ENCODE measurements around the gene SPRR4. TPM values are rescaled to one million over a fixed set of nuclear protein-coding genes. Genes with fewer than 3 reads are reported as not detected.

Gene SPRR4
- total and polyA plus RNA-seq, 9 of the 15 experiments (the other 6 are each of a cell fraction or from before 2014, with no cell fraction given) = not detected

- ATAC-seq = peak; percentile 89
- Histone ChIP-seq H2AFZ (ENCODE audit: low read depth, low read length) (no peak overlapping the region), H3K79me2 (ENCODE audit: control insufficient read depth, insufficient read depth, low read length) (no peaks in the 10 kb centered on the region), H3K4me3 (no peak overlapping the region), H3K27ac (ENCODE audit: extremely low read depth, low read depth, low read length) (no peak overlapping the region), H3K9ac (ENCODE audit: insufficient read depth in 1 of 2, low read depth in 2 of 2, low read length in 2 of 2) (no peak overlapping the region), H4K20me1 (replicated peaks; ENCODE audit: control insufficient read depth, insufficient read depth, low read length) (no peaks in the 10 kb centered on the region), H3K27me3 (ENCODE audit: control insufficient read depth in 2 of 2, insufficient read depth in 2 of 2, low read length in 2 of 2) (peaks cover 7 to 24% of the 10 kb centered on the region in 2 experiments; a peak in 4 of 5 replicates), H3K4me2 (ENCODE audit: insufficient read depth, low read length) (no peak overlapping the region), H3K4me1 (replicated peaks in 1 of 2; ENCODE audit: control insufficient read depth in 2 of 2, insufficient read depth in 2 of 2, low read length in 2 of 2) (no peaks in the 10 kb centered on the region), H3K9me1 (ENCODE audit: control insufficient read depth, insufficient read depth, low read length) (no peaks in the 10 kb centered on the region), H3K36me3 (ENCODE audit: control insufficient read depth, insufficient read depth, low read length) (no peaks in the 10 kb centered on the region), H3K9me3 (replicated peaks; ENCODE audit: control insufficient read depth, insufficient read depth, low read depth, low read length) (no peaks in the 10 kb centered on the region)
- POLR2A ChIA-PET = interaction anchor here (0.8 kb wide), 1 partner anchor 233 kb away, joined by 4 read pairs; no protein-coding TSS in a partner anchor
- peak; percentile 29 to 45 (median 36) for DNase-seq (ENCODE audit: extremely low read depth in 1 of 4, low spot score in 3 of 4)
- CTCF ChIA-PET (ENCODE audit: low intra/inter-chr PET ratio) = interaction anchor here (1.0 to 2.2 kb wide), 3 partner anchors 90 to 262 kb away, joined by 3 to 15 read pairs (median 3); no protein-coding TSS in a partner anchor
- no TSS peak for BruUV-seq (replicated peaks)
- intact Hi-C loops (cut with micrococcal nuclease) = loop anchor here (2.0 to 5.0 kb wide), 3 partner anchors 72 to 262 kb away; no protein-coding TSS in a partner anchor
- FAIRE-seq = no peak
- in situ Hi-C loops (cut with MboI) = loop anchor here (25.0 kb wide), 1 partner anchor 227 kb away; no protein-coding TSS in a partner anchor
- 4% methylated on average over 10 of the region's 10 CpGs for WGBS (ENCODE audit: insufficient coverage, low coverage, missing lambda C conversion rate)
- TF ChIP-seq, protein P1, sequence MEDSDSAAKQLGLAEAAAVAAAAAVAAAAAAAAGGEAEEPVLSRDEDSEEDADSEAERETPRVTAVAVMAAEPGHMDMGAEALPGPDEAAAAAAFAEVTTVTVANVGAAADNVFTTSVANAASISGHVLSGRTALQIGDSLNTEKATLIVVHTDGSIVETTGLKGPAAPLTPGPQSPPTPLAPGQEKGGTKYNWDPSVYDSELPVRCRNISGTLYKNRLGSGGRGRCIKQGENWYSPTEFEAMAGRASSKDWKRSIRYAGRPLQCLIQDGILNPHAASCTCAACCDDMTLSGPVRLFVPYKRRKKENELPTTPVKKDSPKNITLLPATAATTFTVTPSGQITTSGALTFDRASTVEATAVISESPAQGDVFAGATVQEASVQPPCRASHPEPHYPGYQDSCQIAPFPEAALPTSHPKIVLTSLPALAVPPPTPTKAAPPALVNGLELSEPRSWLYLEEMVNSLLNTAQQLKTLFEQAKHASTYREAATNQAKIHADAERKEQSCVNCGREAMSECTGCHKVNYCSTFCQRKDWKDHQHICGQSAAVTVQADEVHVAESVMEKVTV (CRISPR knock-in tag; IDR thresholded peaks at IDR 0.05) = peak; percentile 68
- 0 out of 2 replicates have a peak, but pooled peaks have one; percentile 30 for TF ChIP-seq CREM (IDR thresholded peaks at IDR 0.05; ENCODE audit: low read depth)
- TF ChIP-seq SIX5 (IDR thresholded peaks at IDR 0.05; ENCODE audit: borderline replicate concordance in 1 of 2, insufficient read depth in 1 of 2, low read depth in 1 of 2, low read length in 2 of 2) = no peak
- TF ChIP-seq RAD21 (CRISPR knock-in tag; conservative IDR thresholded peaks at IDR 0.05 in 1 of 2, IDR thresholded peaks at IDR 0.05 in 1 of 2) = peak; percentile 68 to 82
- TF ChIP-seq, protein P2, sequence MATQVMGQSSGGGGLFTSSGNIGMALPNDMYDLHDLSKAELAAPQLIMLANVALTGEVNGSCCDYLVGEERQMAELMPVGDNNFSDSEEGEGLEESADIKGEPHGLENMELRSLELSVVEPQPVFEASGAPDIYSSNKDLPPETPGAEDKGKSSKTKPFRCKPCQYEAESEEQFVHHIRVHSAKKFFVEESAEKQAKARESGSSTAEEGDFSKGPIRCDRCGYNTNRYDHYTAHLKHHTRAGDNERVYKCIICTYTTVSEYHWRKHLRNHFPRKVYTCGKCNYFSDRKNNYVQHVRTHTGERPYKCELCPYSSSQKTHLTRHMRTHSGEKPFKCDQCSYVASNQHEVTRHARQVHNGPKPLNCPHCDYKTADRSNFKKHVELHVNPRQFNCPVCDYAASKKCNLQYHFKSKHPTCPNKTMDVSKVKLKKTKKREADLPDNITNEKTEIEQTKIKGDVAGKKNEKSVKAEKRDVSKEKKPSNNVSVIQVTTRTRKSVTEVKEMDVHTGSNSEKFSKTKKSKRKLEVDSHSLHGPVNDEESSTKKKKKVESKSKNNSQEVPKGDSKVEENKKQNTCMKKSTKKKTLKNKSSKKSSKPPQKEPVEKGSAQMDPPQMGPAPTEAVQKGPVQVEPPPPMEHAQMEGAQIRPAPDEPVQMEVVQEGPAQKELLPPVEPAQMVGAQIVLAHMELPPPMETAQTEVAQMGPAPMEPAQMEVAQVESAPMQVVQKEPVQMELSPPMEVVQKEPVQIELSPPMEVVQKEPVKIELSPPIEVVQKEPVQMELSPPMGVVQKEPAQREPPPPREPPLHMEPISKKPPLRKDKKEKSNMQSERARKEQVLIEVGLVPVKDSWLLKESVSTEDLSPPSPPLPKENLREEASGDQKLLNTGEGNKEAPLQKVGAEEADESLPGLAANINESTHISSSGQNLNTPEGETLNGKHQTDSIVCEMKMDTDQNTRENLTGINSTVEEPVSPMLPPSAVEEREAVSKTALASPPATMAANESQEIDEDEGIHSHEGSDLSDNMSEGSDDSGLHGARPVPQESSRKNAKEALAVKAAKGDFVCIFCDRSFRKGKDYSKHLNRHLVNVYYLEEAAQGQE (IDR thresholded peaks at IDR 0.05; ENCODE audit: borderline replicate concordance) = peak; percentile 86
- TF ChIP-seq, protein P2 (CRISPR knock-in tag; IDR thresholded peaks at IDR 0.05; ENCODE audit: low read depth) = no peak
- TF ChIP-seq, protein P3, sequence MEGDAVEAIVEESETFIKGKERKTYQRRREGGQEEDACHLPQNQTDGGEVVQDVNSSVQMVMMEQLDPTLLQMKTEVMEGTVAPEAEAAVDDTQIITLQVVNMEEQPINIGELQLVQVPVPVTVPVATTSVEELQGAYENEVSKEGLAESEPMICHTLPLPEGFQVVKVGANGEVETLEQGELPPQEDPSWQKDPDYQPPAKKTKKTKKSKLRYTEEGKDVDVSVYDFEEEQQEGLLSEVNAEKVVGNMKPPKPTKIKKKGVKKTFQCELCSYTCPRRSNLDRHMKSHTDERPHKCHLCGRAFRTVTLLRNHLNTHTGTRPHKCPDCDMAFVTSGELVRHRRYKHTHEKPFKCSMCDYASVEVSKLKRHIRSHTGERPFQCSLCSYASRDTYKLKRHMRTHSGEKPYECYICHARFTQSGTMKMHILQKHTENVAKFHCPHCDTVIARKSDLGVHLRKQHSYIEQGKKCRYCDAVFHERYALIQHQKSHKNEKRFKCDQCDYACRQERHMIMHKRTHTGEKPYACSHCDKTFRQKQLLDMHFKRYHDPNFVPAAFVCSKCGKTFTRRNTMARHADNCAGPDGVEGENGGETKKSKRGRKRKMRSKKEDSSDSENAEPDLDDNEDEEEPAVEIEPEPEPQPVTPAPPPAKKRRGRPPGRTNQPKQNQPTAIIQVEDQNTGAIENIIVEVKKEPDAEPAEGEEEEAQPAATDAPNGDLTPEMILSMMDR (IDR thresholded peaks at IDR 0.05 in 2 of 3, conservative IDR thresholded peaks at IDR 0.05 in 1 of 3; ENCODE audit: insufficient read depth in 2 of 3, low read depth in 1 of 3, low read length in 3 of 3) = peak; percentile 68 to 75 (median 70)
- no peak for TF ChIP-seq ZNF586 (CRISPR knock-in tag; conservative IDR thresholded peaks at IDR 0.05)
- peak; percentile 72 for TF ChIP-seq SMC3 (conservative IDR thresholded peaks at IDR 0.05; ENCODE audit: insufficient read depth, low read depth, low read length)
These were observed 9.9 kb upstream of the SPRR4 start for GRCh38 chr1:152960452-152961044.
